ENCODE results near the gene CPED1.

CPED1 gene

DNA sequence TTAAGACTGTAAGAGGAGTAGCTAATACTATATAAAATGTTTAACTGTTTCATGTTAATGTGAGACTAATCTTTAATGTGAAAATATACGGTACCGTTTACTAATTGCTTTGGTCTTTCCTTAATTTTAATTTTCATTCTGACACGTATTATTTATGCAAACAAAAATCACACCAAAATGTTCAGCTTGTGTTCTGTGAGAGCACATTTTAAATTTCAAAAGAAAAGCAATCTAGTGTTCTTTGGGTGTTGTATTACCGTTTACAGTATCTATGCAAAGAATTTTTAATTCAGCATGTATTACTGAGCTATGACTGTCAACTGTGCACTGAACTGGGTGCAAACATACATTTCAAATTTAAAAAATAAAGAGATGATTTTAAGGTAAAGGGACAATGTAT is 342.5 kb downstream of the CPED1 start:
- in situ Hi-C loops (cut with HindIII; ENCODE audit: low pct_ligation_motif_present, low sequenced_read_pairs): loop anchor here (25.0 kb wide), 2 partner anchors 194 to 344 kb away; partner anchors contain the start of gene CPED1
- no peaks in the 10 kb centered on the region for H3K27me3 ChIP-seq (replicated peaks)
- no peak overlapping the region for H3K27ac ChIP-seq
- TF ChIP-seq, protein P1, sequence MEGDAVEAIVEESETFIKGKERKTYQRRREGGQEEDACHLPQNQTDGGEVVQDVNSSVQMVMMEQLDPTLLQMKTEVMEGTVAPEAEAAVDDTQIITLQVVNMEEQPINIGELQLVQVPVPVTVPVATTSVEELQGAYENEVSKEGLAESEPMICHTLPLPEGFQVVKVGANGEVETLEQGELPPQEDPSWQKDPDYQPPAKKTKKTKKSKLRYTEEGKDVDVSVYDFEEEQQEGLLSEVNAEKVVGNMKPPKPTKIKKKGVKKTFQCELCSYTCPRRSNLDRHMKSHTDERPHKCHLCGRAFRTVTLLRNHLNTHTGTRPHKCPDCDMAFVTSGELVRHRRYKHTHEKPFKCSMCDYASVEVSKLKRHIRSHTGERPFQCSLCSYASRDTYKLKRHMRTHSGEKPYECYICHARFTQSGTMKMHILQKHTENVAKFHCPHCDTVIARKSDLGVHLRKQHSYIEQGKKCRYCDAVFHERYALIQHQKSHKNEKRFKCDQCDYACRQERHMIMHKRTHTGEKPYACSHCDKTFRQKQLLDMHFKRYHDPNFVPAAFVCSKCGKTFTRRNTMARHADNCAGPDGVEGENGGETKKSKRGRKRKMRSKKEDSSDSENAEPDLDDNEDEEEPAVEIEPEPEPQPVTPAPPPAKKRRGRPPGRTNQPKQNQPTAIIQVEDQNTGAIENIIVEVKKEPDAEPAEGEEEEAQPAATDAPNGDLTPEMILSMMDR (IDR thresholded peaks at IDR 0.05; ENCODE audit: low read depth, low read length, missing control alignments): no peak
- DNase-seq: no peak
- no peaks in the 10 kb centered on the region for H3K36me3 ChIP-seq (replicated peaks)
- no peak overlapping the region for H3K4me3 ChIP-seq (ENCODE audit: low read depth, low read length)

DNA sequence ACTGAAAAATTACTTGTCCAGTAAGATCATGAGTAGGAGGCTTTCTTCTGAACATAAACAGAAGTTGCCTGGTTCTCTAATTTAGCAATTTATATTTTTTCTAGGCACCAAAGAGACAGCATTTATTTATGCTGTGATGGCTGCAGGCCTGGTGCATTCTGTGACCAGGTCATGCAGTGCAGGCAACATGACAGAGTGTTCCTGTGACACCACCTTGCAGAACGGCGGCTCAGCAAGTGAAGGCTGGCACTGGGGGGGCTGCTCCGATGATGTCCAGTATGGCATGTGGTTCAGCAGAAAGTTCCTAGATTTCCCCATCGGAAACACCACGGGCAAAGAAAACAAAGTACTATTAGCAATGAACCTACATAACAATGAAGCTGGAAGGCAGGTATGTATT is 343.1 kb downstream of the CPED1 start:
- TF ChIP-seq, protein P1 (IDR thresholded peaks at IDR 0.05; ENCODE audit: low read depth, low read length, missing control alignments): no peak
- in situ Hi-C loops (cut with HindIII; ENCODE audit: low pct_ligation_motif_present, low sequenced_read_pairs): loop anchor here (25.0 kb wide), 2 partner anchors 194 to 344 kb away; partner anchors contain the start of gene CPED1
- Histone ChIP-seq H3K4me3 (ENCODE audit: low read depth, low read length) (no peak overlapping the region), H3K27ac (no peak overlapping the region), H3K36me3 (replicated peaks) (no peaks in the 10 kb centered on the region), H3K27me3 (replicated peaks) (no peaks in the 10 kb centered on the region)
- no peak for DNase-seq

DNA sequence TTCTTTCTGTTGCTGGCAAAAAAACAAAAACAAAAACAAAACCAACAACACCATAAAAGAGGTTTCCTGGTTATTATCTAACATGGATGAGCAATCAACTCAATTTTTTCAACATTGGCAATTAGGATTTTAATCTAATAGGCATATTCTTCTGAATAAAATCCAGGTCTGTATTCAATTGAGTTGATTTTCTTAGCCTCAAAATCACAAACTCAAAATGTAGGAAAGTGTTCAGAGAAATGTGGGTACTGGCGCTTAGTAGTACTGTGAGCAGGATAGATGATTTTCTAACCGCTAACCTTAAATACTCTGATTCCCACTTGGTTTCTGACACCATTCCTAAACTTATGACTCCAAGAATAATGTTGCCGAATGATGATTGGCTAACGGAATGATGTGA is 345.9 kb downstream of the CPED1 start:
- Histone ChIP-seq H3K36me3 (replicated peaks) (no peaks in the 10 kb centered on the region), H3K4me3 (ENCODE audit: low read depth, low read length) (no peak overlapping the region), H3K27ac (no peak overlapping the region), H3K27me3 (replicated peaks) (no peaks in the 10 kb centered on the region)
- in situ Hi-C loops (cut with HindIII; ENCODE audit: low pct_ligation_motif_present, low sequenced_read_pairs): loop anchor here (25.0 kb wide), 2 partner anchors 197 to 347 kb away; partner anchors contain the start of gene CPED1
- TF ChIP-seq, protein P1 (IDR thresholded peaks at IDR 0.05; ENCODE audit: low read depth, low read length, missing control alignments): no peak
- DNase-seq: no peak

DNA sequence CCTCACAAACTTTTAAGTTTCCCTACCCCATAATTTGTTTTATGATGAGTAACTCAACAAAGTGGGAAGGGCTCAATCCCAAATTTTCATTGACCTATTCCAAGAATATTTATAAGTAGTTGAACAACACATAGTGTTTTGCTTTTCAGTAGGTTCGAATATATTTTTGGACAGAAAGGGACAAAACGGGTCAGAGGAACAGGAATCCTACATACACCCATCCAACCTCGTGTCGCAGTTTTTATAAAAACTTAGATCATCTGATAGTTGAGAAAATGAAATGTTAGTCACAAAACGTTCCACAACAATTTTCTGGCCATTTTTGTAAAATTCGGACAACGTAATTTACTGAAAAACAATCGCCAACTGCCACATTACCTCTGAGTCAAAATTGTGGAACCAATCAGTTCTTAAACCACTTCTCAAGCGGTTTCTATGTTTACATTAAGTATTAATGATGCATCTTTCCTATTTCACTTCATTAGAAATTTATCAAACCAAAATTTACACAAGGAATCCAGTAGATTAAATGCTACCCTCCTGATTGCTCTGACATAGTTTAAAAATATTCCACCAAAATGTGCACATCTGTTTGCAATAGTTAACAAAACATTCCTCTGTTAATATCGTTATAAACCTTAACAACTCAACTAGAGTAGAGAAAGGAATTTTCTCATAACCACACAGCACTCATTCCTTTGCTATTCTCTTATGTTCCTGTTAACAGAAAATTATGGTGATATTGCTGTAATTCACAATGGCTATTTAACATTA is 346.6 kb downstream of the CPED1 start:
- Histone ChIP-seq H3K27me3 (replicated peaks) (no peaks in the 10 kb centered on the region), H3K4me3 (ENCODE audit: low read depth, low read length) (no peak overlapping the region), H3K27ac (no peak overlapping the region), H3K36me3 (replicated peaks) (no peaks in the 10 kb centered on the region)
- no peak for DNase-seq
- TF ChIP-seq, protein P1 (IDR thresholded peaks at IDR 0.05; ENCODE audit: low read depth, low read length, missing control alignments): no peak
- in situ Hi-C loops (cut with HindIII; ENCODE audit: low pct_ligation_motif_present, low sequenced_read_pairs): loop anchor here (25.0 kb wide), 2 partner anchors 198 to 348 kb away; partner anchors contain the start of gene CPED1

DNA sequence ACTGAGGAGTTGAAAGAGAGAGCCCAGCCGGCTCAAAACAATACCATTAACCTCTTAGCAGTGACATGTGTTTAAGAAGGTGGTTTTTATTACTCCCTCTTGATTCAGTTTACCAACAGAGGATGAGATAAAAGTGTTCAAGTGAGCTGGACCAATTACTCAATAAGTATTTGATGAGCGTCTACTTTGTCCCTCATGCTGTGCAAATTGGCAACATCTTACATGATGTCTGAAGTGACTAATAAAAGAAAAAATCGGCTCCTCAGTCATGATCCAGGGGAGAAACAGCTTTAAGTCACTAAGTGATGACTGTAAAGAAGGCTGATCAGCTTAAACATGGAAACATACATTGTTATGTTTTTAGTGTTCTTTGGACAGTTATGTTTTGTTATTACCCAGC is 348.1 kb downstream of the CPED1 start:
- no peaks in the 10 kb centered on the region for H3K27me3 ChIP-seq (replicated peaks)
- H3K36me3 ChIP-seq (replicated peaks): no peaks in the 10 kb centered on the region
- in situ Hi-C loops (cut with HindIII; ENCODE audit: low pct_ligation_motif_present, low sequenced_read_pairs): loop anchor here (25.0 kb wide), 2 partner anchors 199 to 349 kb away; partner anchors contain the start of gene CPED1
- TF ChIP-seq, protein P1 (IDR thresholded peaks at IDR 0.05; ENCODE audit: low read depth, low read length, missing control alignments): no peak
- H3K4me3 ChIP-seq (ENCODE audit: low read depth, low read length): no peak overlapping the region
- no peak for DNase-seq
- H3K27ac ChIP-seq: no peak overlapping the region
